PC-9 (cell line): ENCODE measurements around the gene BMP10. TPM values are rescaled to one million over a fixed set of nuclear protein-coding genes. Genes with fewer than 3 reads are reported as not detected.

Source experiments
- BruUV-seq: library from RNA; stranded (reverse); fragments of 400-500 nt; replicated peaks from 2 replicates; lab custom pipeline; 2021; lab: Mats Ljungman, UMichigan
- CTCF ChIA-PET: fragments of 300-600 bp; sonication (Branson Sonifier 250); formaldehyde crosslinking; loops from one replicate; lab custom pipeline; 2022; ENCODE audit warnings: antibody characterized with exemption; lab: Charles Lee
- POLR2A ChIA-PET: fragments of 300-600 bp; sonication (Branson Sonifier 250); formaldehyde crosslinking; loops from one replicate; lab custom pipeline; 2022; ENCODE audit warnings: antibody characterized with exemption; ENCODE audit not compliant: unreplicated experiment; lab: Charles Lee
- DNase-seq, 2 experiments: peaks; one replicate each; pipeline versions ENCODE4 v3.0.0 to v3.0.0-alpha.2; 2015 to 2022; ENCODE audit warnings: mixed read lengths in 1 of 2
- H2AFZ ChIP-seq: fragments of 200-600 bp; sonication (generic); 2 replicates; pipeline ENCODE4 v1.8.1; 2017; ENCODE audit warnings: antibody characterized with exemption
- H3F3A ChIP-seq: fragments of 200-600 bp; sonication (generic); 2 replicates; pipeline ENCODE4 v1.8.1; 2017; ENCODE audit warnings: antibody characterized with exemption, mild to moderate bottlenecking, low read depth; ENCODE audit not compliant: insufficient read depth
- H3K27ac ChIP-seq: fragments of 200-600 bp; sonication (generic); 2 replicates; pipeline ENCODE4 v1.6.1; 2016; ENCODE audit warnings: mixed run types
- H3K27me3 ChIP-seq: fragments of 200-600 bp; sonication (generic); 2 replicates; pipeline ENCODE4 v1.6.1; 2016; ENCODE audit warnings: low read depth, mixed run types; ENCODE audit not compliant: insufficient read depth
- H3K36me3 ChIP-seq: fragments of 200-600 bp; sonication (generic); 2 replicates; pipeline ENCODE4 v1.6.1; 2016; ENCODE audit warnings: low read depth, mixed run types
- H3K4me1 ChIP-seq: fragments of 200-600 bp; sonication (generic); replicated peaks from 2 replicates; pipeline ENCODE4 v1.6.1; 2016; ENCODE audit warnings: mixed run types; ENCODE audit not compliant: insufficient read depth
- H3K4me2 ChIP-seq: fragments of 200-600 bp; sonication (generic); 2 replicates; pipeline ENCODE4 v1.6.1; 2017; ENCODE audit warnings: mixed run types
- H3K4me3 ChIP-seq: fragments of 200-600 bp; sonication (generic); 2 replicates; pipeline ENCODE4 v1.6.1; 2016; ENCODE audit warnings: mixed run types
- H3K79me2 ChIP-seq: fragments of 200-600 bp; sonication (generic); 2 replicates; pipeline ENCODE4 v1.6.1; 2017; ENCODE audit warnings: low read depth, mixed run types
- H3K9me2 ChIP-seq: fragments of 200-600 bp; sonication (generic); 2 replicates; pipeline ENCODE4 v1.8.1; 2017; ENCODE audit warnings: mild to moderate bottlenecking; ENCODE audit not compliant: insufficient read depth
- H3K9me3 ChIP-seq: fragments of 200-600 bp; sonication (generic); 2 replicates; pipeline ENCODE4 v1.8.1; 2016; ENCODE audit warnings: low read depth; ENCODE audit not compliant: insufficient read depth
- H4K20me1 ChIP-seq: fragments of 200-600 bp; sonication (generic); 2 replicates; pipeline ENCODE4 v1.8.1; 2017; ENCODE audit not compliant: insufficient read depth
- EZH2 ChIP-seq: fragments of 200-600 bp; sonication (generic); IDR thresholded peaks from 2 replicates; pipeline ENCODE4 v1.8.0; 2017; ENCODE audit warnings: antibody characterized with exemption, low read depth
- intact Hi-C: fragments of 100-400 bp; cut with micrococcal nuclease; formaldehyde crosslinking; loops from one replicate; pipeline ENCODE4 v1.10.0; 2022; ENCODE audit not compliant: unreplicated experiment
- total RNA-seq: library from RNA; stranded (reverse); gene quantifications from 2 replicates; pipeline ENCODE4 v1.2.3, GENCODE V29; 2021
- TF ChIP-seq, protein P1 (sequence below): fragments of 200-600 bp; sonication (generic); conservative IDR thresholded peaks from 2 replicates; pipeline ENCODE4 v1.6.1; 2017; ENCODE audit warnings: mixed run types, antibody characterized with exemption, mild to moderate bottlenecking, moderate library complexity

BMP10 gene
- total RNA-seq, 1 experiment from 2014 or later = not detected

DNA sequence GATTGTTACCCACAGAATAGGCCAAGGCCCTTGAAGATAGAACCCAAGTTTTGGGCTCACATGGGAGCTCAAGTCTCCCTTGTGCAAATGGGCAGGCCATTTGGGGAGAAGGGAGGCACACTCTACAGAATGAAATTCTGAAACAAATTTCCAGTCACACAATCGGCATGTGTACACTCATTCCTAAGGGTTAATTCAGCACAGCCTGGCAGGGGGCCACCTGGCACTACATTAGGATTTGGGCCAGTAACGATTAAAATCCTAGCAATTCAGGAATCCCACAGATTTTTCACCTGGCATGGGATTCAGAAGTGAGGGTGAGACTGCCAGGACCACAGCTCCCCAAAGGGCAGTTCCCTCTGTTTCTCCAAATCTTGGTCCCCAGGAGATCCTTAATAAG is 46.4 kb downstream of the BMP10 start:
- H4K20me1 ChIP-seq = no peaks in the 10 kb centered on the region
- no peaks in the 10 kb centered on the region for H3K9me3 ChIP-seq
- ChIA-PET CTCF (interaction anchor here (0.6 kb wide), 1 partner anchor 73 kb away, joined by 4 read pairs; no protein-coding TSS in a partner anchor), POLR2A (no interaction called here)
- no peaks in the 10 kb centered on the region for H3F3A ChIP-seq
- DNase-seq = no peak
- BruUV-seq = no TSS peak
- H3K79me2 ChIP-seq = no peaks in the 10 kb centered on the region
- TF ChIP-seq, protein P1, sequence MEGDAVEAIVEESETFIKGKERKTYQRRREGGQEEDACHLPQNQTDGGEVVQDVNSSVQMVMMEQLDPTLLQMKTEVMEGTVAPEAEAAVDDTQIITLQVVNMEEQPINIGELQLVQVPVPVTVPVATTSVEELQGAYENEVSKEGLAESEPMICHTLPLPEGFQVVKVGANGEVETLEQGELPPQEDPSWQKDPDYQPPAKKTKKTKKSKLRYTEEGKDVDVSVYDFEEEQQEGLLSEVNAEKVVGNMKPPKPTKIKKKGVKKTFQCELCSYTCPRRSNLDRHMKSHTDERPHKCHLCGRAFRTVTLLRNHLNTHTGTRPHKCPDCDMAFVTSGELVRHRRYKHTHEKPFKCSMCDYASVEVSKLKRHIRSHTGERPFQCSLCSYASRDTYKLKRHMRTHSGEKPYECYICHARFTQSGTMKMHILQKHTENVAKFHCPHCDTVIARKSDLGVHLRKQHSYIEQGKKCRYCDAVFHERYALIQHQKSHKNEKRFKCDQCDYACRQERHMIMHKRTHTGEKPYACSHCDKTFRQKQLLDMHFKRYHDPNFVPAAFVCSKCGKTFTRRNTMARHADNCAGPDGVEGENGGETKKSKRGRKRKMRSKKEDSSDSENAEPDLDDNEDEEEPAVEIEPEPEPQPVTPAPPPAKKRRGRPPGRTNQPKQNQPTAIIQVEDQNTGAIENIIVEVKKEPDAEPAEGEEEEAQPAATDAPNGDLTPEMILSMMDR = no peak
- no peak for TF ChIP-seq EZH2
- H3K36me3 ChIP-seq = no peaks in the 10 kb centered on the region
- no peaks in the 10 kb centered on the region for H3K4me1 ChIP-seq
- H2AFZ ChIP-seq = no peak overlapping the region
- no peak overlapping the region for H3K4me2 ChIP-seq
- no peak overlapping the region for H3K27ac ChIP-seq
- no peaks in the 10 kb centered on the region for H3K27me3 ChIP-seq
- H3K4me3 ChIP-seq = no peak overlapping the region
- intact Hi-C loops = no loop called here
- no peaks in the 10 kb centered on the region for H3K9me2 ChIP-seq

GRCh38 chr2:68822207-68822872 is 48.9 kb downstream of the BMP10 start:
- intact Hi-C loops = no loop called here
- Histone ChIP-seq H3K9me3 (no peaks in the 10 kb centered on the region), H3F3A (no peaks in the 10 kb centered on the region), H3K27ac (no peak overlapping the region), H3K4me3 (no peak overlapping the region), H3K36me3 (no peaks in the 10 kb centered on the region), H3K4me2 (no peak overlapping the region), H2AFZ (no peak overlapping the region), H3K79me2 (no peaks in the 10 kb centered on the region), H3K9me2 (no peaks in the 10 kb centered on the region), H4K20me1 (no peaks in the 10 kb centered on the region), H3K4me1 (no peaks in the 10 kb centered on the region), H3K27me3 (no peaks in the 10 kb centered on the region)
- TF ChIP-seq, protein P1 = no peak
- no peak for TF ChIP-seq EZH2
- BruUV-seq = no TSS peak
- no peak for DNase-seq
- CTCF ChIA-PET = no interaction called here
- POLR2A ChIA-PET = no interaction called here

DNA sequence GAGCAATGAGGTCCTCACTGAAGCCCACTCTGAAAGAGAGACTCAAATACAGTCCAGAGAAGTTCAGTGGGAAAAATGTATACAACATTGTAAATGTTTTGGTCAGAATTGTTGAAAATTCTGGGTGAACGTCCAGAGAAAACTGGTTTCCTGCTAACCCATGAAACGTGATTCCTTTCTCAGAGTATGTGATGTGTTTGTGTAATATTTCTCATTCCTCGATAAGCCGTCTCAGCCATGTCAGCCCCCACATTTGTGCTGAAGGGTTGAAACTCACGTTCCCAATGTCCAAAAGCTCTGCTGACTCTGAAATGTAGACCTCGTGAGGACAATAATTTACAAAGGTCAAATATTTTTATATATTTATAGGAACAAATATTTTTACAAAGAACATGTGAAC is 51.6 kb downstream of the BMP10 start:
- intact Hi-C loops = no loop called here
- no peak for DNase-seq
- no peaks in the 10 kb centered on the region for H3K79me2 ChIP-seq
- POLR2A ChIA-PET = no interaction called here
- H3K36me3 ChIP-seq = no peaks in the 10 kb centered on the region
- H3K4me2 ChIP-seq = no peak overlapping the region
- H3K9me3 ChIP-seq = no peaks in the 10 kb centered on the region
- no peaks in the 10 kb centered on the region for H3K27me3 ChIP-seq
- no peak overlapping the region for H2AFZ ChIP-seq
- H4K20me1 ChIP-seq = no peaks in the 10 kb centered on the region
- CTCF ChIA-PET = no interaction called here
- H3K4me1 ChIP-seq = no peaks in the 10 kb centered on the region
- H3K4me3 ChIP-seq = no peak overlapping the region
- H3K27ac ChIP-seq = no peak overlapping the region
- H3K9me2 ChIP-seq = no peaks in the 10 kb centered on the region
- no peaks in the 10 kb centered on the region for H3F3A ChIP-seq
- no TSS peak for BruUV-seq
- TF ChIP-seq EZH2 = no peak
- TF ChIP-seq, protein P1 = no peak
